ENCODE data around the gene LINC00305.

- TF ChIP-seq CTCF (conservative IDR thresholded peaks at IDR 0.05; ENCODE audit: low read length), result no peak
- TF ChIP-seq EZH2phosphoT487 (IDR thresholded peaks at IDR 0.05; ENCODE audit: borderline replicate concordance, low read depth, low read length), result no peak
Measured at GRCh38 chr18:64053246-64053645, 95.6 kb downstream of the LINC00305 start.

Data from OCI-LY7 (cell line).